Measurements from ENCODE around the gene TMEM247. TPM values are rescaled to one million over a fixed set of nuclear protein-coding genes. Genes with fewer than 3 reads are reported as not detected.

Gene TMEM247
- total RNA-seq, 4 donors from 2014 or later = not detected

- H3K4me1 ChIP-seq = peaks cover 0 to 54% (median 16%) of the 10 kb centered on the region in 3 donors
- 17 to 30% methylated on average over 1 to 6 of the region's 6 CpGs for WGBS, 2 donors (ENCODE audit: low coverage in 1 of 2)
- no peaks in the 10 kb centered on the region for H3K36me3 ChIP-seq
- H3K27ac ChIP-seq = peak overlapping the region in 3 of 4 donors; percentile 62 to 75 (median 63)
- no peaks in the 10 kb centered on the region for H3K9me3 ChIP-seq
- no peak overlapping the region for H3K4me3 ChIP-seq
- TF ChIP-seq EP300 (IDR thresholded peaks at IDR 0.05) = no peak
- no peak for TF ChIP-seq POLR2A (IDR thresholded peaks at IDR 0.05)
- peak in 1 of 4 experiments; percentile 40 for TF ChIP-seq CTCF (IDR thresholded peaks at IDR 0.05)
- TF ChIP-seq POLR2AphosphoS5 (IDR thresholded peaks at IDR 0.05) = no peak
- H3K27me3 ChIP-seq = no peaks in the 10 kb centered on the region
- peak; percentile 68 for ATAC-seq
Measured at GRCh38 chr2:46490521-46491141, 11.3 kb downstream of the TMEM247 start.

- Histone ChIP-seq H3K4me3 (no peak overlapping the region), H3K9me3 (no peaks in the 10 kb centered on the region), H3K36me3 (no peaks in the 10 kb centered on the region), H3K27ac (no peak overlapping the region), H3K27me3 (no peaks in the 10 kb centered on the region), H3K4me1 (peaks cover 0 to 53% (median 16%) of the 10 kb centered on the region in 3 donors)
- WGBS, 2 donors (ENCODE audit: low coverage in 1 of 2) = 84% methylated on average over 5 of the region's 7 CpGs; no CpG with 5 or more reads in 1 of the 2 donors
- TF ChIP-seq POLR2AphosphoS5 (IDR thresholded peaks at IDR 0.05) = no peak
- no peak for TF ChIP-seq CTCF (IDR thresholded peaks at IDR 0.05)
- TF ChIP-seq EP300 (IDR thresholded peaks at IDR 0.05) = no peak
- no peak for TF ChIP-seq POLR2A (IDR thresholded peaks at IDR 0.05)
- ATAC-seq = no peak
Measured at GRCh38 chr2:46492301-46492700, 12.9 kb downstream of the TMEM247 start.

- TF ChIP-seq CTCF (IDR thresholded peaks at IDR 0.05) = no peak
- no peak for TF ChIP-seq POLR2A (IDR thresholded peaks at IDR 0.05)
- no peak for TF ChIP-seq EP300 (IDR thresholded peaks at IDR 0.05)
- no peak for TF ChIP-seq POLR2AphosphoS5 (IDR thresholded peaks at IDR 0.05)
- peaks cover 0 to 42% (median 6%) of the 10 kb centered on the region in 3 donors for H3K4me1 ChIP-seq
Measured at GRCh38 chr2:46493241-46493970, 14.0 kb downstream of the TMEM247 start.

GRCh38 chr2:46493971-46494250 lies 14.5 kb downstream of the TMEM247 start:
- H3K4me3 ChIP-seq = no peak overlapping the region
- WGBS, 2 donors (ENCODE audit: low coverage in 1 of 2) = 8 to 65% methylated on average over 3 to 4 of the region's 4 CpGs
- H3K4me1 ChIP-seq = peaks cover 0 to 37% (median 5%) of the 10 kb centered on the region in 3 donors
- ATAC-seq = no peak
- TF ChIP-seq EP300 (IDR thresholded peaks at IDR 0.05) (no peak), POLR2AphosphoS5 (IDR thresholded peaks at IDR 0.05) (no peak), CTCF (IDR thresholded peaks at IDR 0.05) (no peak), POLR2A (IDR thresholded peaks at IDR 0.05) (no peak)
- H3K36me3 ChIP-seq = no peaks in the 10 kb centered on the region
- peak overlapping the region in 2 of 4 donors; percentile 16 to 52 for H3K27ac ChIP-seq
- no peaks in the 10 kb centered on the region for H3K27me3 ChIP-seq
- no peaks in the 10 kb centered on the region for H3K9me3 ChIP-seq

More at GRCh38 chr2:46493241-46493970, 14.0 kb downstream of the TMEM247 start:
- Histone ChIP-seq H3K27ac (peak overlapping the region in 2 of 4 donors; percentile 16 to 52), H3K27me3 (no peaks in the 10 kb centered on the region), H3K9me3 (no peaks in the 10 kb centered on the region), H3K4me3 (no peak overlapping the region), H3K36me3 (no peaks in the 10 kb centered on the region)
- no peak for ATAC-seq
- 31 to 61% methylated on average over 5 to 8 of the region's 8 CpGs for WGBS, 2 donors (ENCODE audit: low coverage in 1 of 2)

- WGBS, 2 donors (ENCODE audit: low coverage in 1 of 2) = 89 to 90% methylated on average over 2 to 3 of the region's 4 CpGs
- no peak for TF ChIP-seq POLR2AphosphoS5 (IDR thresholded peaks at IDR 0.05)
- H3K4me3 ChIP-seq = no peak overlapping the region
- H3K9me3 ChIP-seq = no peaks in the 10 kb centered on the region
- H3K27ac ChIP-seq = no peak overlapping the region
- H3K27me3 ChIP-seq = no peaks in the 10 kb centered on the region
- H3K4me1 ChIP-seq = peaks cover 0 to 37% (median 3%) of the 10 kb centered on the region in 3 donors
- ATAC-seq = no peak
- no peaks in the 10 kb centered on the region for H3K36me3 ChIP-seq
Measured at GRCh38 chr2:46494596-46494995, 15.2 kb downstream of the TMEM247 start.
